ENCODE measurements around the gene RYR2.

The RYR2 gene

DNA sequence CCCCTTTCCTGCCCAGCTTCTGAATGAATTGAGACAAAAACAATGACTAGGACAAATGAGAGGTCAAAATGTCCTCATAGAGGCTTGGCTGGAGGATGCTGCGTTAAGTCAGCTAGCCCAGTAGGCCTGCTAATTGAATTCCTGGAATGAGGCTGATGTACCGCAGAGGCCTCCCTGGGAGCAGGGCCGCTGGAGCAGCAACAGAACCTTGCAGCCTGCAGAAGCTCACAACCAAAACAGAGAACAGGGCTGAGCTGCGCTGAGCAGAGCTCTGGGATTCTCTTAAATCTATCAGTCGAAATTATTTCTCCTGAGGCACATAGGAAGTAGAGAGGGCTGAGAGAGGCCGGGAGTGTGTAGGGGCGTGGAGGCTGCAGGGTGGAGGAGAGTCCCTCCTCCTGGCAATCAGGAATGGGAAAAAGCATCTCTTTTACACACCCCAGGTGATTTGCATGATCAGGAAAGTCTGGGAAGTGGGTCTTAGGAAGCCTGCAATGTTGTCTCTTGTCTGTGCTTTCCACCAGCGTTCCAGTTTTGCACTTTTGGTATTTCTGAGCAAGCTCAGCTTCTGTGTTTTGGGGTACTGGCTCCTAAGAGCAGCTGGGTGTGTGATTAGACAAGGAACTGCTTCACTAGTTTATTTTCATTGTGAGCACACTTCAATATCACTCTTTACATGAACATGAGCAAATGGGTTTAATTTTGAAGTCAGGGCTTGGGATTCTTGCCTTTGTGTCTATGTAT is 66.5 kb downstream of the RYR2 start:
- TF ChIP-seq, protein P1, sequence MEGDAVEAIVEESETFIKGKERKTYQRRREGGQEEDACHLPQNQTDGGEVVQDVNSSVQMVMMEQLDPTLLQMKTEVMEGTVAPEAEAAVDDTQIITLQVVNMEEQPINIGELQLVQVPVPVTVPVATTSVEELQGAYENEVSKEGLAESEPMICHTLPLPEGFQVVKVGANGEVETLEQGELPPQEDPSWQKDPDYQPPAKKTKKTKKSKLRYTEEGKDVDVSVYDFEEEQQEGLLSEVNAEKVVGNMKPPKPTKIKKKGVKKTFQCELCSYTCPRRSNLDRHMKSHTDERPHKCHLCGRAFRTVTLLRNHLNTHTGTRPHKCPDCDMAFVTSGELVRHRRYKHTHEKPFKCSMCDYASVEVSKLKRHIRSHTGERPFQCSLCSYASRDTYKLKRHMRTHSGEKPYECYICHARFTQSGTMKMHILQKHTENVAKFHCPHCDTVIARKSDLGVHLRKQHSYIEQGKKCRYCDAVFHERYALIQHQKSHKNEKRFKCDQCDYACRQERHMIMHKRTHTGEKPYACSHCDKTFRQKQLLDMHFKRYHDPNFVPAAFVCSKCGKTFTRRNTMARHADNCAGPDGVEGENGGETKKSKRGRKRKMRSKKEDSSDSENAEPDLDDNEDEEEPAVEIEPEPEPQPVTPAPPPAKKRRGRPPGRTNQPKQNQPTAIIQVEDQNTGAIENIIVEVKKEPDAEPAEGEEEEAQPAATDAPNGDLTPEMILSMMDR (IDR thresholded peaks at IDR 0.05): no peak

DNA sequence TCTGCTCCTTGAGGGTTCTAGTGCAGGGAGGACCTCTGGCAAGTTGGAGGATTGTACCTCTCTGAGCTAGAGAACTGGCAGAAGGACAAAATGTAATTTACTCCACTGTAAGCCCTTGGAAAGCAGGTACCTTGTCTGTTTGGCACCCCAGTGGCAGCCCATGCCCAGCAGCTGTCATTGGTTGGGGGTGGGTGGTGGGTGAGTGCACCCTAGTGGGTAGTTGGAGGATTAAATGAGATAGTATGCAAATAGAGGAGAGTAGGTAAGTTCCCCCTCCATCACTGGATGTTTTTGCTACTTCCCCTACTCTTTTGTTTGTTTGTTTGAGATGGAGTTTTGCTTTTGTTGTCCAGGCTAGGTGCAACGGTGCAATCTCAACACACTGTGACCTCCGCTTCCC is 69.8 kb downstream of the RYR2 start:
- TF ChIP-seq, protein P1 (IDR thresholded peaks at IDR 0.05): no peak

DNA sequence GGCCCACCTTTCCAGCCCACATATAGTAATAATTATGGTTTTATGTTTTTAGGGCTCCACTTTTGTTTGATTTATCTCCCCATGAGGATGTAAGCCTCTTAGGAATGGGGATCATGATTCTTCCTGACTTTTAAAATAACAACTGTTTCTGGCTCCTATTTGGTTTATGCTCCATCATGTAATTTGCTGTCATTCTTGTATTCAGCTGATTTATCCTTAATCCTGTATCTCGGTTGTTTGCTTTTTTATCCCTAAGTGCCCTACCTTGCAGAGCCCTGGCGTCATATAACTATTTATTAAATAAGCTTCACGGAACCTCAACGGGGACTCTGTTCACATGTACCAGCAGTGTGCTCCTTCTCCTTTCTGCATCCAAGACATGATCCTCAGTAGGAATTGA is 70.7 kb downstream of the RYR2 start:
- TF ChIP-seq, protein P1 (IDR thresholded peaks at IDR 0.05): no peak

DNA sequence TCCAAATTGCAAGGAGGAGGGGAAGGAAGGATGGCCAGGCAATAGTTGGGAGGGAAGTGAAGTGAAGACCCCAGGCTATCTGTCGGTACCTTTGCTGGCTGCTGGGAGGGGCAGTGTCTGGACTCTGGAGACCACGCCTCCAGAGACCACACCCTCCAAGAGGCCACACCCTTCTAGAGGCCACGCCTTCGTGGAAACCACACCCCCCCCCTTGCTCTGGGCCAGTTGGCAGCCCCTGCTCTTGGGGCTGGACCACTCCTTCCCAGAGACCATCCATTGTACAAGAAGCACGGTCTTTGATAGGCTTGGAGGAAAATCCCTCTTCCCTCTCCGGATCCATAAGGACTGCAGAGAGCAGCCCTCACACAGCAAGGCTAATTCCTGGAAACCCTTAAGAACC is 73.1 kb downstream of the RYR2 start:
- TF ChIP-seq, protein P1 (IDR thresholded peaks at IDR 0.05): no peak

DNA sequence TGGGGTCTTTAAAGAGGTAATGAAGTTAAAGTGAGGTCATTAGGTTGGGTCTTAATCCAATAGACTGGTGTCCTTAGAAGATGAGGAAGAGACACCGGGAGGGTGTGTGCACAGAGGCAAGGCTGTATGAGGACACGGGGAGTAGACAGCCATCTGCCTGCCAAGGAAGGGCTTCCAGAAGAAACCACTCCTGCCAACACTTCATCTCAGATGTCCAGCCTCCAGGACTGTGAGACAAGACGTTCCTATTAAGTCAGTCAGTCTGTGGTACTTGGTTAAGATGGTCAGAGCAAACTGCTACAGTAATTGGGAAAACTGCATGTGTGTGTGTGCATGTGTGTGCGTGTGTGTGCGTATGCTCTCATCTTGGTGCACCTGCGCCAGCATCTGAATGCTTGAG is 77.1 kb downstream of the RYR2 start:
- TF ChIP-seq, protein P1 (IDR thresholded peaks at IDR 0.05): no peak

DNA sequence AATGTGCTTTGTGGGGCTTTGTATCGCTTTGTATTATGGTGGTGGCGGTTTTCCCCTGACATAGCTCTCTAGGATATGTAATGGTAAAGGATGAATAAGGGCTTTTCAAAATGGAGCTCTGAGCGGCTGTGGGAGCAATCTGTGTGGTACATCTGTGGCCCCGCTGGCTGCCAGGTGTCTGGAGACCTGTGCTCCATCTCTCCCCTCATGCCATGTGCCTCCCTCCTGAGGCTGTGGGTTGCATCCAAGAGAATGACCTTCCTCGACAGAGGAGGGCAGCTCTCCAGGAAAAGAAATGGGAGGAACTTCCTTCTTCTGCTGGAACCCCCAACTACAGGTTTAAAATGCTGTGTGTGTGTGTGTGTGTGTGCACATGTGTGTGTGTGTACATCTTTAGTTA is 78.7 kb downstream of the RYR2 start:
- TF ChIP-seq, protein P1 (IDR thresholded peaks at IDR 0.05): no peak

DNA sequence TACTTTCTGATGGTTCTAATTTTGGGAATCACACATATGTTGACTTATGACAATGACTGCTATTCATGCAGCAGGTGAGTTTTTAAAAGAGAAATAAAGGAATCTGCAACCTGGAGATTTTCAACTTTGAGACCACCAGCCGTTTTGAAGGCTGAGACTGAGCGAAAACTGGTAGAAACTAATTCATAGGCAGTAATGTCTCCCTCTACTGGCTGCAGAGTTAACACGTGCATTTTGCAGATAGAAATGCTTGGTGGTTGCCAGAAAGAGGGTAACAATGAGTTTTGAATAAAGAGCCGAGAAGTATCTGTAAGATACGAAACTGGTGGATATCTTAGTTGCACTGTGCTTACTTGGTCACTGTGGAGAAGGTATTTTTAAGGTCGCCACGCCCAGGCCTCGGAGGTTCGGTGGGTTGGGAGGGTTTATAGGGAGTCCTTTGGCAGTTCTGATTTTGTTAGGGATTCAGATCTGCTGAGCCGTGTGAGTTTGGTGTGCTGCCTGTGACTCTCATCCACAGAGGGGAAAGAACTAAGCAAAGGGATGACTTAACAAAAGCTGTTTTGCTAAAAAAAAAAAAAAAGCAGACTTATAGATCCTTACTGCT is 83.0 kb downstream of the RYR2 start:
- TF ChIP-seq, protein P1 (IDR thresholded peaks at IDR 0.05): peak; percentile 84
